Measurements from ENCODE around the gene YIF1B. TPM values are rescaled to one million over a fixed set of nuclear protein-coding genes. Genes with fewer than 3 reads are reported as not detected.
"Not testable (repeated sequence)": the region's sequence is repeated elsewhere in the genome, so short reads cannot be mapped to it uniquely, and the experiment has no call there.

YIF1B gene
- total RNA-seq, 1 experiment from 2014 or later: 106 TPM

- in situ Hi-C loops (cut with HindIII; ENCODE audit: low pct_unique_long_range_greater_than_20kb, low sequenced_read_pairs): no loop called here
Observed at GRCh38 chr19:38266981-38267597, 48.7 kb downstream of the YIF1B start.

GRCh38 chr19:38265921-38266429, 49.8 kb downstream of the YIF1B start:
- in situ Hi-C loops (cut with HindIII; ENCODE audit: low pct_unique_long_range_greater_than_20kb, low sequenced_read_pairs): no loop called here

More at GRCh38 chr19:38266981-38267597, 48.7 kb downstream of the YIF1B start:
- no peak for DNase-seq (ENCODE audit: low read depth, low spot score)

GRCh38 chr19:38265213-38265861, 50.4 kb downstream of the YIF1B start:
- no peak for DNase-seq (ENCODE audit: low read depth, low spot score)

More at GRCh38 chr19:38265921-38266429, 49.8 kb downstream of the YIF1B start:
- no peak for DNase-seq (ENCODE audit: low read depth, low spot score)

GRCh38 chr19:38264486-38265212, 51.1 kb downstream of the YIF1B start, which contains the start of gene SPINT2:
SPINT2 (plus strand) TSS chr19:38264573; CDS start chr19:38264893, 320 bp downstream.
- in situ Hi-C loops (cut with HindIII; ENCODE audit: low pct_unique_long_range_greater_than_20kb, low sequenced_read_pairs): no loop called here
- DNase-seq (ENCODE audit: low read depth, low spot score): no peak

More at GRCh38 chr19:38265213-38265861, 50.4 kb downstream of the YIF1B start:
- in situ Hi-C loops (cut with HindIII; ENCODE audit: low pct_unique_long_range_greater_than_20kb, low sequenced_read_pairs): no loop called here

GRCh38 chr19:38263689-38264485, 51.9 kb downstream of the YIF1B start:
- in situ Hi-C loops (cut with HindIII; ENCODE audit: low pct_unique_long_range_greater_than_20kb, low sequenced_read_pairs): no loop called here
- no peak for DNase-seq (ENCODE audit: low read depth, low spot score)

GRCh38 chr19:38262585-38263268, 53.0 kb downstream of the YIF1B start:
- in situ Hi-C loops (cut with HindIII; ENCODE audit: low pct_unique_long_range_greater_than_20kb, low sequenced_read_pairs): no loop called here
- no peak for DNase-seq (ENCODE audit: low read depth, low spot score)

- DNase-seq (ENCODE audit: low read depth, low spot score); in situ Hi-C loops (cut with HindIII; ENCODE audit: low pct_unique_long_range_greater_than_20kb, low sequenced_read_pairs): not testable (repeated sequence)
Observed at GRCh38 chr19:38261942-38262341, 53.8 kb downstream of the YIF1B start.

GRCh38 chr19:38255383-38256014, 60.2 kb downstream of the YIF1B start:
- no peak for DNase-seq (ENCODE audit: low read depth, low spot score)
- in situ Hi-C loops (cut with HindIII; ENCODE audit: low pct_unique_long_range_greater_than_20kb, low sequenced_read_pairs): no loop called here

- no peak for DNase-seq (ENCODE audit: low read depth, low spot score)
- in situ Hi-C loops (cut with HindIII; ENCODE audit: low pct_unique_long_range_greater_than_20kb, low sequenced_read_pairs): no loop called here
Observed at GRCh38 chr19:38253788-38254187, 62.0 kb downstream of the YIF1B start.

Small RNA genes lying within 50 kb of the gene (small RNA-seq; reads per million reads assigned to genes)
- gene RF00019: 0 reads per million in 2 experiments

Other genes with a start within 250 kb of the YIF1B start
- gene DPF1, start 91.7 kb downstream of the YIF1B start, total RNA-seq (2014; rRNA removed; shearing (Covaris generic)): 1.7 and 2.5 TPM in 2 replicates
- gene PPP1R14A, start 59.6 kb downstream of the YIF1B start, total RNA-seq (2014; rRNA removed; shearing (Covaris generic)): not detected in 2 replicates
- gene SPINT2, start 51.4 kb downstream of the YIF1B start, total RNA-seq (2014; rRNA removed; shearing (Covaris generic)): not detected in 2 replicates
- gene C19orf33, start 11.7 kb downstream of the YIF1B start, total RNA-seq (2014; rRNA removed; shearing (Covaris generic)): not detected in 2 replicates
- 0.05 and 0.16 TPM in 2 replicates for gene KCNK6, start 3.9 kb upstream of the YIF1B start, total RNA-seq (2014; rRNA removed; shearing (Covaris generic))
- gene CATSPERG, start 19.9 kb upstream of the YIF1B start, total RNA-seq (2014; rRNA removed; shearing (Covaris generic)): 0.11 and 1.9 TPM in 2 replicates
- 279 and 300 TPM in 2 replicates for gene PSMD8, start 58.6 kb upstream of the YIF1B start, total RNA-seq (2014; rRNA removed; shearing (Covaris generic))
- not detected in 2 replicates for gene GGN, start 72.1 kb upstream of the YIF1B start, total RNA-seq (2014; rRNA removed; shearing (Covaris generic))
- 0.05 and 0.42 TPM in 2 replicates for gene SPRED3, start 72.8 kb upstream of the YIF1B start, total RNA-seq (2014; rRNA removed; shearing (Covaris generic))
- 6.9 and 8.9 TPM in 2 replicates for gene FAM98C, start 87.1 kb upstream of the YIF1B start, total RNA-seq (2014; rRNA removed; shearing (Covaris generic))
- gene RASGRP4, start 110.3 kb upstream of the YIF1B start, total RNA-seq (2014; rRNA removed; shearing (Covaris generic)): not detected in 2 replicates
- 0.03 TPM in 1 of 2 replicates, not detected in the other for gene RYR1, start 117.7 kb upstream of the YIF1B start, total RNA-seq (2014; rRNA removed; shearing (Covaris generic))

Data from SK-MEL-5 (cell line).